Measurements from ENCODE around the gene GALNT14.

GALNT14 gene

DNA sequence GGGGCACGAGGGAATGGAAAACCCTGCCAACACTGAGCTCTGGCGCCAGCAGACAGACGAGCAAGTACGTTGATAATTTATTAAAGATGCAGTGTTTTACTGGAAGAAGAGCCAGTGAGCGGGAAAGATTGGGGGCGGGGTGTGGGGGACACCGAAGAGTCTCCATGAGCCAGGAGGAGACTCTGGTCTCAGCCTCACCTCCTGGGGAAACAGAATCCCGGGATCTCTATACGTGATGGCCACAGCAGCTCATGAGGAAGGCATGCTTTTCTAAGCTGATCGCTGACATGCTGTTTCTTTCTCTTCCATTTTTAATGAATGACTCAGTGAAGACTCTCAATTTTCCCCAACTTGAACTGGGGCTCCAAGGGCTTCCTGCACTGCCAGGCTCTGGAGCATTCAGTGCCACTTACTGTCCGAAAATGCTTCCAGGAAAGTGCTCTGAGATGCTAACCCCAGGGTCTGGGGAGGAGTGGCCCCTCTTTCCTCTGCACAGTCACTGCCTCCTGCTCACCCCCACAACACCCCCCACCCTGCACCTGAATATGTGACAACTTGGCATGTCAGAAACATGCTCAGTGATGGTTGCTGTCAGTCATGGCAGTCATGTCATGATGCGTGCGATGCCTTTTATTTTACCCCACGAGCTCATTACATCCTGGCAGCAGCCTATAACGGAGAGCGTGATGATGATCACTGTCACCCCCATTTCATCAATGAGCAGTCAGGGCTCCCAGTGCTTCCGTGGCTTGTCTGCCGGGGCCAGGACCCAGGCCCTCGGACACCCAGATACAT is 166.8 kb downstream of the GALNT14 start:
- no peak for DNase-seq
- H3K4me3 ChIP-seq (ENCODE audit: low read depth, low read length) = no peak overlapping the region
- H3K9me3 ChIP-seq (ENCODE audit: severe bottlenecking) = no peaks in the 10 kb centered on the region
- H3K36me3 ChIP-seq = no peaks in the 10 kb centered on the region
- H3K27ac ChIP-seq = no peak overlapping the region
- TF ChIP-seq, protein P1, sequence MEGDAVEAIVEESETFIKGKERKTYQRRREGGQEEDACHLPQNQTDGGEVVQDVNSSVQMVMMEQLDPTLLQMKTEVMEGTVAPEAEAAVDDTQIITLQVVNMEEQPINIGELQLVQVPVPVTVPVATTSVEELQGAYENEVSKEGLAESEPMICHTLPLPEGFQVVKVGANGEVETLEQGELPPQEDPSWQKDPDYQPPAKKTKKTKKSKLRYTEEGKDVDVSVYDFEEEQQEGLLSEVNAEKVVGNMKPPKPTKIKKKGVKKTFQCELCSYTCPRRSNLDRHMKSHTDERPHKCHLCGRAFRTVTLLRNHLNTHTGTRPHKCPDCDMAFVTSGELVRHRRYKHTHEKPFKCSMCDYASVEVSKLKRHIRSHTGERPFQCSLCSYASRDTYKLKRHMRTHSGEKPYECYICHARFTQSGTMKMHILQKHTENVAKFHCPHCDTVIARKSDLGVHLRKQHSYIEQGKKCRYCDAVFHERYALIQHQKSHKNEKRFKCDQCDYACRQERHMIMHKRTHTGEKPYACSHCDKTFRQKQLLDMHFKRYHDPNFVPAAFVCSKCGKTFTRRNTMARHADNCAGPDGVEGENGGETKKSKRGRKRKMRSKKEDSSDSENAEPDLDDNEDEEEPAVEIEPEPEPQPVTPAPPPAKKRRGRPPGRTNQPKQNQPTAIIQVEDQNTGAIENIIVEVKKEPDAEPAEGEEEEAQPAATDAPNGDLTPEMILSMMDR (IDR thresholded peaks at IDR 0.05; ENCODE audit: low read depth, low read length) = no peak
- H3K27me3 ChIP-seq (ENCODE audit: insufficient read depth, low read depth, severe bottlenecking) = peaks cover 86% of the 10 kb centered on the region

DNA sequence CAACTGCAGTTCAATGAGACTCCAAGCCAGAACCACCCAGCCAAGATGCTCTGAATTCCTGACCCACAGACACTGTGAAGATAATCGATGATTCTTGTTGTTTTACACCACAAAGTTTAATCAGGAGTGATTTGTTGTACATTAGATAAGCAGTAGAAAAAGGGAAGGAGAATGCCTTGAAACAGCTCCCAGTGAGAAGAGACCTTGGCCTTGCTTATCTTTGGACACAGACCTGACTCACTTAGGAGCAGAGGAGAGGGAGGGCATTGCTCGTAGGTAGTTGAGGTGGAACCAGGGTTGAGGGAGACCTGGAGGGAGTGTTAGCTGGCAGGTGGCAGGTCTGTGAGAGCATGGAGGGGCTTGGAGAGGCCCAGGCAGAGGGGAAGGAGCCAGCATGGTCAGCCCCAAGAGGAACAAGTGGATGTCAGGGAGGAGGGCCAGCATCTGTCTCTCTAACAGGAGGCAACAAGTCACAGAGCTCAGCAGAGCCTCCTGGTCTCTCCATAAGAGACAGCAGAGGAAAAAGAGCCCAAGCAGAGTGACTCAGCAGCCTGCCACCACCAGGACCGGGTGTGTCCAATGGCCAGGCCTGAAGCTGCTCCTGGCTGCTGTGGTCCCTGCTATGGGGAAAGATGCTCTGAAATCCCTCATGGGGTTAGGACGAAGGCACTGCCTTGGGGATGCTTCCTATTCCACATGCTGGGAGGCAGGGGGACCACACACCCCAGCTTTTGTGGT is 169.4 kb downstream of the GALNT14 start:
- no peak overlapping the region for H3K4me3 ChIP-seq (ENCODE audit: low read depth, low read length)
- H3K36me3 ChIP-seq = no peaks in the 10 kb centered on the region
- no peak overlapping the region for H3K27ac ChIP-seq
- TF ChIP-seq, protein P1 (IDR thresholded peaks at IDR 0.05; ENCODE audit: low read depth, low read length) = no peak
- no peak for DNase-seq
- no peaks in the 10 kb centered on the region for H3K9me3 ChIP-seq (ENCODE audit: severe bottlenecking)
- H3K27me3 ChIP-seq (ENCODE audit: insufficient read depth, low read depth, severe bottlenecking) = peaks cover 83% of the 10 kb centered on the region

DNA sequence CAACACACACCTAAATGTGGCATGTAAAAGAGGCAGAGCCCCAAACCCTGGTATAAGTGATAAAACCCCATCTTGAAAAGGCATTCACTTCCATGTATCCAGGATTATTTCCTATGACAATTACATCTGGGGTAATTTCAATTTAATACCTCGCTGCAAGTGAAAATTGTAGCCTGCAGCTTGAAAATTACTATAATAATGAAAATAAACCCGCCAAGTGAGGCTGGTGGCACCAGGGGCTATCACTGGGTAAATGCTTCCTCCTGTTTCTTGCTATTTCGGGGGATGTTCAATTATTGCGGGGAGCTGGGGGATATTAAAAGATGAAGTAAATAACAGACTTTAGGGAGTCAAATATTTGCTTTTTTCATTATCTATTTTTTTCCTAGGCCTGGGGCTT is 171.5 kb downstream of the GALNT14 start:
- TF ChIP-seq, protein P1 (IDR thresholded peaks at IDR 0.05; ENCODE audit: low read depth, low read length) = no peak
- no peak for DNase-seq
- H3K36me3 ChIP-seq = no peaks in the 10 kb centered on the region
- peaks cover 72% of the 10 kb centered on the region for H3K27me3 ChIP-seq (ENCODE audit: insufficient read depth, low read depth, severe bottlenecking)
- H3K27ac ChIP-seq = no peak overlapping the region
- no peak overlapping the region for H3K4me3 ChIP-seq (ENCODE audit: low read depth, low read length)
- H3K9me3 ChIP-seq (ENCODE audit: severe bottlenecking) = no peaks in the 10 kb centered on the region

DNA sequence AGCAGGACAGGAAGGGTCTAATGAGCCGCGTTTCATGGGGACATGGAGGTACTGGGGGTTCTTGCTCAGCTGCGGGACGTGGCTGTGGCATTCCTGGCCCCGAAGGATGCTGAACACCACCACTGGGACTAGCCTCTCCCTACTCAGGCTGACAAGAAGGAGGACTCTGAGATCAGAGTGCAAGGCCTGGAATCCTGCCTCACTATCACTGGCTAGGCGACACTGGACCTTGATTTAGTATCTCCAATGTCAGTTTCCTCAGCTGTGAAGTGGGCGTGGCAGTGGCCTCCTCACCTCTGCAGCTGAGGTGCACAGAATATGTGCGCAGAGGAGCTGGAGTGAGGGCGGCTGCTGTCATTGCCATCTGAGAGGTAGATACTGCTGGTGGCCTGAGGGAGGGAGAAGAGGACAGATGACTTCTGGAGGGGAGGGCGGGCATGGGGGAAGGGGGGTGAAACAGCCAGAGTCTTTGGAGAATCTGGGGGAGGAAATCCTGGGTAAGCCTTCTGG is 173.2 kb downstream of the GALNT14 start:
- Histone ChIP-seq H3K36me3 (no peaks in the 10 kb centered on the region), H3K4me3 (ENCODE audit: low read depth, low read length) (no peak overlapping the region), H3K27ac (no peak overlapping the region), H3K27me3 (ENCODE audit: insufficient read depth, low read depth, severe bottlenecking) (peaks cover 58% of the 10 kb centered on the region), H3K9me3 (ENCODE audit: severe bottlenecking) (no peaks in the 10 kb centered on the region)
- TF ChIP-seq, protein P1 (IDR thresholded peaks at IDR 0.05; ENCODE audit: low read depth, low read length) = no peak
- no peak for DNase-seq

DNA sequence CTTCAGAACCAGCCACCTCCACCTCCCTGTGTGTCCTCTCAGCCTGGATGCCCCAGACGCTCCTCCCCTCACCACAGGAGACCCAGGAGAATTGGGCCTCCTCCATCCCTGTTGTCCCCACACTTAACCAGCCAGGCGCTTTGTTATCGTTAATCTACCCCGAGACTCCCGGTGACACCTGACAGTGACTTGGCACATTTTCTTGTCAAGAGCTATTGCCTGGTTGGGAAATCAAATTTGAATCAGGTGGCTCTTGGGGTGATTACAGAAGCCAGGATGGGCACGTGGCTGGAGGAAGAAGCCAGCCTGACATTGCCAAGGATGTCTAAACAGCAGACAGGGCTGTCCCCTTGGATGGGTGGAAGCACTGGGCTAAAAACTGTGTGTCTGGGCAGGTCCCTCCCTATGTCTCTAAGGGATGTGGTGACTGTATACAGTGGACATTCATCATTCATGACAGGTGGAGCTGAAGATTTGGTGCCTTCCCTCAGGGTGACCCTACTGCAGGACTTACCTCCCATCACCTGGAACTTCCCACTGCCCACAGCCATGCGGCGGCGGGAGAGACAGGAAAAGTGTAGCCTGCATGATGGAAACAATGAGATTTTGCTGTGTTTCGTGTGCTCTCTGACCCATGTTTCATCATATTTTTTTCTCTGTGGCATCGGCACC is 173.8 kb downstream of the GALNT14 start:
- no peaks in the 10 kb centered on the region for H3K9me3 ChIP-seq (ENCODE audit: severe bottlenecking)
- peaks cover 55% of the 10 kb centered on the region for H3K27me3 ChIP-seq (ENCODE audit: insufficient read depth, low read depth, severe bottlenecking)
- TF ChIP-seq, protein P1 (IDR thresholded peaks at IDR 0.05; ENCODE audit: low read depth, low read length) = no peak
- H3K27ac ChIP-seq = no peak overlapping the region
- no peaks in the 10 kb centered on the region for H3K36me3 ChIP-seq
- DNase-seq = no peak
- H3K4me3 ChIP-seq (ENCODE audit: low read depth, low read length) = no peak overlapping the region
